Mammary epithelial cell (primary cell): ENCODE results near the gene GADL1.

Experiments used
- EZH2 ChIP-seq: IDR thresholded peaks from 2 replicates; pipeline ENCODE4 v1.6.1; 2012; ENCODE audit warnings: low read length, inconsistent platforms, borderline replicate concordance
- TF ChIP-seq, protein P1 (sequence below), 2 donors: IDR thresholded peaks in 1 of 2; conservative IDR thresholded peaks in 1 of 2; 2 replicates each; pipeline ENCODE4 v1.5.1; 2011 to 2012; ENCODE audit warnings: inconsistent platforms in 2 of 2, low read length in 2 of 2, mild to moderate bottlenecking in 2 of 2, control low read depth in 1 of 2, low read depth in 1 of 2; ENCODE audit not compliant: insufficient read depth in 1 of 2; ENCODE audit errors: extremely low read depth in 1 of 2

DNA sequence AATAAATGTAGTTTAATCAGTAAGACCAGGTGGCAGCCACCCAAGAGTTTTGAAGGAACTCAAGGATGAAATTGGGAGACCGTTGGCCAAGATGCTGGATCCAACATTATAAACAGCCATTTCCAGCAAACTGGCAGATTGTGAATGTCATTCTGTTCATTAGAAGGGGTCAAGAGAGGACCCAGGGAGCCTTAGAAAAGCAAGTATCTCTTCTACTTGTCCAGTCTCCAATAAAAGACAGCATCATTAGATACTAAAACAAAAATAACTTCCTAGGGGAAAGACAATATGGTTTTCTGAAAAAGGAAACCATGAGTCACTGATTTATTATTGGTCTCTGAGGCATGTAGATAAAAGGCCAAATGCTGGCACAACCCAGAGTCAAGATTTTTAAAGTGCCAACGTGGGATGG, 67.9 kb downstream of the GADL1 start:
- TF ChIP-seq, protein P1, sequence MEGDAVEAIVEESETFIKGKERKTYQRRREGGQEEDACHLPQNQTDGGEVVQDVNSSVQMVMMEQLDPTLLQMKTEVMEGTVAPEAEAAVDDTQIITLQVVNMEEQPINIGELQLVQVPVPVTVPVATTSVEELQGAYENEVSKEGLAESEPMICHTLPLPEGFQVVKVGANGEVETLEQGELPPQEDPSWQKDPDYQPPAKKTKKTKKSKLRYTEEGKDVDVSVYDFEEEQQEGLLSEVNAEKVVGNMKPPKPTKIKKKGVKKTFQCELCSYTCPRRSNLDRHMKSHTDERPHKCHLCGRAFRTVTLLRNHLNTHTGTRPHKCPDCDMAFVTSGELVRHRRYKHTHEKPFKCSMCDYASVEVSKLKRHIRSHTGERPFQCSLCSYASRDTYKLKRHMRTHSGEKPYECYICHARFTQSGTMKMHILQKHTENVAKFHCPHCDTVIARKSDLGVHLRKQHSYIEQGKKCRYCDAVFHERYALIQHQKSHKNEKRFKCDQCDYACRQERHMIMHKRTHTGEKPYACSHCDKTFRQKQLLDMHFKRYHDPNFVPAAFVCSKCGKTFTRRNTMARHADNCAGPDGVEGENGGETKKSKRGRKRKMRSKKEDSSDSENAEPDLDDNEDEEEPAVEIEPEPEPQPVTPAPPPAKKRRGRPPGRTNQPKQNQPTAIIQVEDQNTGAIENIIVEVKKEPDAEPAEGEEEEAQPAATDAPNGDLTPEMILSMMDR (conservative IDR thresholded peaks at IDR 0.05 in 1 of 2, IDR thresholded peaks at IDR 0.05 in 1 of 2; ENCODE audit: extremely low read depth in 1 of 2, insufficient read depth in 1 of 2, low read depth in 1 of 2, low read length in 2 of 2), result no peak
- no peak for TF ChIP-seq EZH2
